ENCODE data around the gene ADSS1.

The ADSS1 gene

DNA sequence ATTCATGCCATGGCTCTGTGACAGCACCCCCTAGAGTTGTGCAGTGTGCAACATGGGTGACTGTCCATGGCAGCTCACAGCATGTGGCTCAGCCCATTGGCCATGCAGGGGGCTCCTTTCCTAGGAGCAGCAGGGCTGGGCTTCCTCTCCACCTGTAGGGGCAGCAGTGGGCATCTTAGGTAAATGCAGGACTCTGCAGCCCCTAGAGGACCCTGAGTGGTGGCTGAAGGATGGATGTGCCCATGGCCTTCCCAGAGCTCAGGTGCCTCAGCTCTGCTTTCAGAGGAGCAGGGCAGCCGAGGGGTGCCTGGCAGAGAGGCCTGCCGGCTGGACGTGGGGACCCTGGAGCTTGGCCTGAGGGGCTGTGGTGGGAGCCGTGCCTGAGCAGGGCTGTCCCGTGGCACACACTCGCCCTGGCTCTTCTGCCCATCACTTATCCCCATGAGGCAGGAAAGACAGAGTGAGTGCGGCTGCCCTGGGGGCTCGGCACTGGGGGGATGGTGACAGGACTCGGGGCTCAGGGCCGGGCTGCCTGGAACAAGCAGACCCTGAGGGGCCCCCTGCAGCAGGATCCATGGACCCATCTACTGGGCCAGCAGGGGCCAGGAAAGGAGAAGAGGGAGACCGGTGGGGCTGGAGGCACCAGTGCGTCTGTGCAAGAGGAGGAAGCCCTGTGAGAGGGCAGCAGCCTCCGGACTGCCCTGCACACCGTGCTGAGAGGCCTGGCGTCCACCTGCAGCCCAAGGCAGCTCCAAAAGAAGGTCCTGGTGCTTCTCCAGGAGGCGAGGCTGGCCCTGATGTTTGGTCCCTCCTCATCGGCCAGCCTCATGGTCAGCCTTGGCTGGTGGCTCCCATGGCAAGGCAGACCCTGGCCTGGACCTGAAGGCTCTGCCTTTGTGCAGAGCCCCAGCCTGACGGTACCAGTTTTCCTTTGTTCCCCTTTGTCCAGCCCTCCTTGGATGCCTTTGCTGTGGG is 7.6 kb downstream of the ADSS1 start:
- H3K4me3 ChIP-seq (ENCODE audit: low read depth, low read length), result no peak overlapping the region

GRCh38 chr14:104732355-104732804 is 8.4 kb downstream of the ADSS1 start:
- H3K4me3 ChIP-seq (ENCODE audit: low read depth, low read length), result no peak overlapping the region

DNA sequence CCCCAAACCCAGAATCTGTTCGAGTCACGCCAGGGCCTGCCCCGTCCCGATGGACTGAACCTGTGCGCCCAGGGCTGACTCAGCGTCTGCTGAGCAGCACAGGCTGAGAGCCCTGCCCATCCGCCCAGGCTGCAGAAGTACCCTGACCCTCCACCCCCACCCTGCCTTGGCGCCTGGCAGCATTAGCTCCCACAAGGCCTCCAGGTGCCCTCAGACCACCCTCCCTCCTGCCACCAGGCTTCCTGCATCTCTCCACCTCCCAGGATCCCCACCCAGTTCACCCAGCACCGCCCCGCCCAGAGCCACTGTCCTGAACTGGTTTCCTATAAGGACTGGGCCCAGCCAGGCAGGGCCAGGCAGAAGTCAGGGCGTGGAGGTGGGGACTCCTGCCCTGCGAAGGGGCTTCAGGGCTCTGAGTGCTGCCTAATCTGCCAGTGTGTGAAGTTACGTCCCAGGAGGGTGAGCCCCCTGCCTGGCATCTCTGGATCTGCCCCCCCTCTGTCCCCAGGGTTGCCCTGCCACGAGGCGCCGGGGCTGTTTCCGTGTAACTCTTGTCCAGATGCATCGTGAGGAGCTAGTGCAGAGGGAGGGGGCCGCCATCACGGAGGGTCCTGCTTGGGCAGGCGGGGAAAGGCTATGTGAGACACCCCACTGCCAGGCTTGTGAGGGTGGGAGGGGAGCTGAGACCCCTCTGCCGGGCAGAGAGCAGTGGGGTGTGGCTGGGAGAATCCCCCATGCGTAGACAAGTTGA is 9.1 kb downstream of the ADSS1 start:
- no peak overlapping the region for H3K4me3 ChIP-seq (ENCODE audit: low read depth, low read length)

GRCh38 chr14:104734051-104734587 is 10.1 kb downstream of the ADSS1 start:
- no peak overlapping the region for H3K4me3 ChIP-seq (ENCODE audit: low read depth, low read length)

- no peak overlapping the region for H3K4me3 ChIP-seq (ENCODE audit: low read depth, low read length)
Measured at GRCh38 chr14:104734601-104734990, 10.6 kb downstream of the ADSS1 start.

DNA sequence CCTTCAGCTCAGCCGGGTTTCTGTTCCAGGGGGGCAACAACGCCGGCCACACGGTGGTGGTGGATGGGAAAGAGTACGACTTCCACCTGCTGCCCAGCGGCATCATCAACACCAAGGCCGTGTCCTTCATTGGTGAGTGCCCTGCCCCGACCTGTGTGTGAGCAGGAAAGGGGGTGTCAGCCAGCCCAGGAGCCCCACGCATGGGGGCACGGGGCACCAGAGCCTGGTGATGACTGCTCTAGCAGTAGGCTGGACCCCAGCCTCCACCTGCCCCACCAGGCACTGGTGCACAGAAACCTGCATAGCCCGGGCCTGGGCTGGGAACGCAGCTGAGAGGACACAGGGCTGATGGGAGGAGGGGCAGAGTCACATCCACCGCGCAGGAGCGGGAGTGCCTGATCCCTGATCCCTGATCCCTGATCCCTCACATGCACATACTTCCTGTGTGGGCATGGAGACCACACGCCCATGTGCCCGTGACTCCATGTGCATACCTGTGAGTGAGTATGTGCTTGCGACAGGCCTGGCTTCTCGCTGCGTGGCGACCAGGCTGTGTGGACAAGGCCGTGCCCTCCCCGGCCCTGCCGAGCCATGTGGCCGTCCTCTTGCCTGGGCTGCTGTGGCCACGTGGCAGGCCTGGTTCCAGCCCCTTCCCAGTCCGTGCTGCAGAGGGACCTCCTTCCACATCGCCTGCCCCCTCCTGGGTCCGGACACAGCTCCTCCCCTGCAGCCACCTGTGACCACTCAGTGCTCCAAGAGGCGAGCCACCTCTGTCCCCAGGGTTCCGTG is 11.2 kb downstream of the ADSS1 start:
- no peak overlapping the region for H3K4me3 ChIP-seq (ENCODE audit: low read depth, low read length)

DNA sequence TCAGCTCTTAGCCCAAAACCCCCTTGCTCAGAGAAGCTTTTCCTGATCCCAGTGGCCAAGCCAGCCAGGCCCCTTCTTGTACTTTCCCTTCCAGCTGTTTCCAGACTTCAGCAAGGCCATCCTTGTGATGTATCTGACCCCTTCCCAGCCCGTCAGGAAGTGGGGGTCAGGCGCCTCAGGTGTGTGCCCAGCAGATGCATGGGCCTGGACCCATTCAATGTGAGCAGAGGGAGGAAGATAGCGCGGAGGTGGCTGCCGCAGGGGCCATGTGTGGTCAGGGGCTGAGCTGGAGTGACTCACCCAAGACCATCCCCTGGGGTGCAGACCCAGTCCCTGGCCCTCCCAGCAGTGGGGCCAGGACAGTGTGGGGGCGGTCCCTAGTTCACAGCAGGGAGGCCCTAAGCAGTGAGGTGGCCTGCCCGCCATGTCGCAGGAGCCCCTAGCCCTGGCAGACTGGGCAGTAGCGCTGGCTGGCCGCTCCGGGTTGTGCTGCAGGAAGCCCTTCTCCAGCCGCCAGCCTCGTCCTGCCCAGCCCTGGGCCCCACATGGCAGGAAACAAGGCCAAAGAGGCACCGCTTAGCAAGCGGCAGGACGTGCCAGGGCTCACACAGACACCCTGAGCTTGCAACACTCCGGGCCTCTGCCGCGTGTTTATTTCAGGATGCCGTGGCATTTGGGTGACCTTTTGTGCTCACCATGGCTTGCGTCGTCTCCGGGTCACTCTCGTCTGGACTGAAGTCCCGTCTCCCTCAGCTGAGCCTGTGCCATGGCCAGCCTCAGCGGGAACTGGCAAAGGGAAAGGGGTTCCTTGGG is 12.0 kb downstream of the ADSS1 start:
- H3K4me3 ChIP-seq (ENCODE audit: low read depth, low read length), result no peak overlapping the region

DNA sequence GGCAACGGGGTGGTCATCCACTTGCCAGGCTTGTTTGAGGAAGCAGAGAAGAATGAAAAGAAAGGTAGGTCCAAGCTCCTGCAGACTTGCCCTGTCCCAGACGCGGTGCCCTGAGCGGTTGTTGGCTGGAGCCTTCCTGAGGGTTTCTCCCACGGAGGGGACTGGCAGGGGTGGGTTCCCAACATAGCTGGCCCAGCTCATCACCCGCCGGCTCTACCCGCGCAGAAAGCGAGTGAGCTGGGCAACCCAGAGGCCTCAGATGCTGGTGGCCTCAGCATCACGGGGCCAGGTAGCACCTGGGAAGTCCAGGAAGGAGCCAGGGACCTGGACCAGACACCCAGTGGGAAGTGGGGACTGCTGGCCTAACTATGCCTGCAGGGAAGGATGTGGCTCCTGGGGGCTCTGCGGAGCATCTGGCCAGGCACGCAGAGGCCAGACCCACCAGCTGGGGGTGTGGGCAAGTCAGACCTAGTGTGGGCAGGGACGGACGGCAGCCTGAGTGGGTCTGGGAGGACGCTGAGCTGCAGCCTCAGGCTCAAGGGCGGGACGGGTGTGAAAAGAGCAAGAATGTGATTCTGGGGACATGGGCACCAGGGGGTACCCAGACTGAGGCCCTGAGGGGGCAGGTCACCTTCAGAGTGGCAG is 14.5 kb downstream of the ADSS1 start:
- H3K4me3 ChIP-seq (ENCODE audit: low read depth, low read length), result no peak overlapping the region

- H3K4me3 ChIP-seq (ENCODE audit: low read depth, low read length), result no peak overlapping the region
Measured at GRCh38 chr14:104739026-104739425, 15.0 kb downstream of the ADSS1 start.

GRCh38 chr14:104739546-104740516 is 15.8 kb downstream of the ADSS1 start:
- no peak overlapping the region for H3K4me3 ChIP-seq (ENCODE audit: low read depth, low read length)

DNA sequence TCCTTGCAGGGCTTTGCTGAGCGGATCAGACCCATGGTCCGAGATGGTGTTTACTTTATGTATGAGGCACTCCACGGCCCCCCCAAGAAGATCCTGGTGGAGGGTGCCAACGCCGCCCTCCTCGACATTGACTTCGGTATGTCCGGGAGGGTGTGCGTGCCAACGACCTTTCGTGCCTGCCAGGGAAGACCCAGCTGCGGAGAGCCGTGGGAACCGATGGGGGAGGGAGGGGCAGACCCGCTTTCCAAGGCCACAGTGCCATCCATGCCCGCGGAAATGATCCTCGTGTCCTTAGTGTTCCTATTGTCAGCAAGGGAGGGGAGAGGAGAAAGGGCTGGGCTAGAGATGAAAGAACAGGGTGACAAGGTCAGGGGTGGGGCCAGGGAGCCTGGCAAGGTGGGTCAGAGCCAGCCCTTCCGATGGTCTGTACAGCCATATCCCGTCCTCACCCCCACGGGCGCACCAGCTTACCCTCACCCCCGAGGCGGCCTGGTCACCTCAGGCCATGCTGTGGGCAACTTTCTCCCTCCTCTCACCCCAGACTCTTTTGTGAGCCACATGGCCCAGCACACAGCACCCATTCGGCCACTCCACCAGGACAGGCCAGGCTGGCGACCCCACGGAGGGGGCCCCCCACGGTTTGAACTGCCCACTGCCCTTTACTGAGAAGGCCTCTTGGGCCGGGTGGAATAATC is 17.2 kb downstream of the ADSS1 start:
- H3K4me3 ChIP-seq (ENCODE audit: low read depth, low read length), result no peak overlapping the region

- no peak overlapping the region for H3K4me3 ChIP-seq (ENCODE audit: low read depth, low read length)
Measured at GRCh38 chr14:104741803-104742251, 17.8 kb downstream of the ADSS1 start.

- no peak overlapping the region for H3K4me3 ChIP-seq (ENCODE audit: low read depth, low read length)
Measured at GRCh38 chr14:104742586-104743455, 18.8 kb downstream of the ADSS1 start.

GRCh38 chr14:104743461-104744380 is 19.7 kb downstream of the ADSS1 start:
- H3K4me3 ChIP-seq (ENCODE audit: low read depth, low read length), result no peak overlapping the region

DNA sequence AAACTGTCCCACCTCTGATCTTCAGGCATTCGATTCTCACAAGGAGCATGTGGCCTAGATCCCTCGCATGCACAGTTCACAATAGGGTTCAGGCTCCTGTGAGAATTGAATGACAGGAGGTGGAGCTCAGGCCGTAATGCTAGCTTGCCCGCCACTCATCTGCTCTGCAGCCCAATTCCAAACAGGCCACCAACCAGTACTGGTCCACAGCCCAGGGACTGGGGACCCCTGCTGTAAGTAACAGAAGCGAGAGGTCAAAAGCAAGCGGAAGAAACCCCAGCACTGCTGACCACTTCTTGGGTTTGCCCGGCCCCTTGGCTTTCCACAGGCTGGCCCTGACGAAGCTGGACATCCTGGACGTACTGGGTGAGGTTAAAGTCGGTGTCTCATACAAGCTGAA is 20.5 kb downstream of the ADSS1 start:
- H3K4me3 ChIP-seq (ENCODE audit: low read depth, low read length), result no peak overlapping the region

DNA sequence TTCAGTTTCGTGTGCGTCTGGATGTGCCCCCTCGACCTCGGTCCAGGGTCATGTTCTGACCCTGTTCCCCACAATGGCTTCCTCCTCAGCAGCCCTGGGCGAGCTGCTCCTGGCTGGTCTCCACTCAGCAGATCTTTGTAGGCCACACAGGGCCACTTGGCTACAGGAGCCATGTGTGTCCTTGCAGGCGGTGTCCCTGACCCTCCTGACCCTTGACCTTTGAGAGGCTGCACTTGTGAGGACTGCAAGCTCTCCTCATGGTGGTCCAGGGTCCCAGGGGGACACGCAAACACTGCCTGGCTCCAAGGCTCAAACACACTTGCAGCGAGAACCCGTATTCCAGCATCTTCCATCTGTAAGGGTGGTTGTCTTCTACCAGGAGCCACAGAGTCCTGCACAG is 21.4 kb downstream of the ADSS1 start:
- no peak overlapping the region for H3K4me3 ChIP-seq (ENCODE audit: low read depth, low read length)

All from iPS-11a (cell line).